Neural crest cell (in vitro differentiated cells): Measurements from ENCODE around the gene STMN1. TPM values are rescaled to one million over a fixed set of nuclear protein-coding genes. Genes with fewer than 3 reads are reported as not detected.

Experiments used
- DNase-seq: peaks from one replicate; pipeline ENCODE4 v3.0.0; 2021; ENCODE audit warnings: low read depth, mixed read lengths, low spot score
- H3K27ac Mint-ChIP-seq: one replicate; pipeline ENCODE4 v1.8.0; 2021; ENCODE audit warnings: mild to moderate bottlenecking, mixed read lengths; ENCODE audit not compliant: unreplicated experiment
- H3K27me3 Mint-ChIP-seq: 2 replicates; pipeline ENCODE4 v1.8.0; 2021; ENCODE audit warnings: low read depth, mild to moderate bottlenecking, mixed read lengths
- H3K36me3 Mint-ChIP-seq: 2 replicates; pipeline ENCODE4 v1.8.0; 2021; ENCODE audit warnings: low read depth, mild to moderate bottlenecking, mixed read lengths
- H3K4me1 Mint-ChIP-seq: 2 replicates; pipeline ENCODE4 v1.8.0; 2021; ENCODE audit warnings: mixed read lengths
- H3K4me3 Mint-ChIP-seq: one replicate; pipeline ENCODE4 v1.8.0; 2021; ENCODE audit warnings: mild to moderate bottlenecking, mixed read lengths
- H3K9me3 Mint-ChIP-seq: 2 replicates; pipeline ENCODE4 v1.8.0; 2021; ENCODE audit warnings: mixed read lengths
- CTCF ChIP-seq: fragments of 200-600 bp; sonication (generic); conservative IDR thresholded peaks from 2 replicates; pipeline ENCODE4 v1.5.0; 2021; ENCODE audit warnings: antibody characterized with exemption, mild to moderate bottlenecking
- total RNA-seq: library from RNA; stranded (reverse); gene quantifications from 2 replicates; pipeline ENCODE4 v1.2.1, GENCODE V29; 2021

The STMN1 gene
- total RNA-seq, 1 donor from 2014 or later = 934 TPM

DNA sequence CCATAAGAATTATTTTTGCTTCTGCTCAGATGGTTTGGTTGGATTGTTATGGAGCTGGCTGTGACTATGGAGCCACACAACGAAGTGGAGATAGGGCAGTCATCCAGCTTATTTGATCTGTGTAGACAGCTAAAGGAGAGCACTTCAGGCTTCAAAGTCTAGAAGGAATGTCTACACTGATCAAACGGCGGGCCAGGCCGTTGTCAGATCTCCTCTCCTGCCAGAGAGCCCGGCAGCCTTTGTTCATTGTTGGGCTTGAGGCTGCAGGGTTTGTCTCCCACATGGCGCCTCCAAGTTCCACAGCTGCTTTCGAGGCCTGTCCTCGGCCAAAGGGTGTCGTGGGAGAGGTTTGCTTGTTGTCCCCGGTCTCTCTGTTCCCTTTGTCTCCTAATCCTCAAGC lies 2.8 kb upstream of the STMN1 start:
- Mint-ChIP-seq H3K4me3 (peak overlapping the region; percentile 29), H3K27me3 (peaks cover 5% of the 10 kb centered on the region), H3K9me3 (peaks cover 5% of the 10 kb centered on the region), H3K4me1 (peaks cover 38% of the 10 kb centered on the region), H3K27ac (no peak overlapping the region), H3K36me3 (peaks cover 10% of the 10 kb centered on the region)
- no peak for TF ChIP-seq CTCF
- no peak for DNase-seq

DNA sequence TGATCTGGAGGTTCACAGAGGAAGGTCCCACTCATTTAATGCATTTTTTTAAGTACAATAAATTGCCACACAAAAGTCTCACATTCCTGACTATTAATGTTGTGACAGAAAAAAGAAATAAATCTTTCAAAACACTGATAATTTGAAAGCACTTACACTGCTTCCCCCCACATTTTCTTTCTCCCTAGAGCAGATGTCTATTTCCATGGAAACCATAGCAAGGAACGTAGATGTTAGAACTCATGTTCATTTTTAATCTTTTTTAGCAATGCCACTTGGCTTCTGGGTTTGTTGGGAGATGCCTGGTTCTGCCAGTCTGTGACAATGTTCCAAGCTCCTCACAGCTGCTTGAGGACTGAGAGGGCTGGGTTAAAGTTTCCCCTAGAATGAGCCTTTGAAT lies 1.9 kb upstream of the STMN1 start:
- Mint-ChIP-seq H3K36me3 (peaks cover 10% of the 10 kb centered on the region), H3K27me3 (peaks cover 5% of the 10 kb centered on the region), H3K9me3 (peaks cover 5% of the 10 kb centered on the region), H3K4me1 (peaks cover 46% of the 10 kb centered on the region), H3K4me3 (peak overlapping the region; percentile 92), H3K27ac (no peak overlapping the region)
- TF ChIP-seq CTCF = no peak
- no peak for DNase-seq

- Mint-ChIP-seq H3K4me1 (peaks cover 51% of the 10 kb centered on the region), H3K27ac (peak overlapping the region; percentile 97), H3K9me3 (peaks cover 5% of the 10 kb centered on the region), H3K27me3 (peaks cover 5% of the 10 kb centered on the region), H3K4me3 (peak overlapping the region; percentile 92), H3K36me3 (peaks cover 11% of the 10 kb centered on the region)
- no peak for DNase-seq
- TF ChIP-seq CTCF = no peak
Measured at GRCh38 chr1:25907601-25908000, 1.4 kb upstream of the STMN1 start.

GRCh38 chr1:25906644-25907300 lies 553 bp upstream of the STMN1 start:
- peak; percentile 36 for DNase-seq
- Mint-ChIP-seq H3K9me3 (peaks cover 5% of the 10 kb centered on the region), H3K4me3 (peak overlapping the region; percentile 92), H3K4me1 (peaks cover 54% of the 10 kb centered on the region), H3K36me3 (peaks cover 13% of the 10 kb centered on the region), H3K27ac (peak overlapping the region; percentile 97), H3K27me3 (peaks cover 5% of the 10 kb centered on the region)
- TF ChIP-seq CTCF = no peak

GRCh38 chr1:25904943-25905679 lies 1.1 kb downstream of the STMN1 start:
- Mint-ChIP-seq H3K36me3 (peaks cover 28% of the 10 kb centered on the region), H3K4me1 (peaks cover 69% of the 10 kb centered on the region)
- TF ChIP-seq CTCF = peak; percentile 25

More at GRCh38 chr1:25904943-25905679, 1.1 kb downstream of the STMN1 start:
- peaks cover 5% of the 10 kb centered on the region for H3K27me3 Mint-ChIP-seq
- peak overlapping the region; percentile 99 for H3K4me3 Mint-ChIP-seq
- H3K9me3 Mint-ChIP-seq = no peaks in the 10 kb centered on the region
- H3K27ac Mint-ChIP-seq = peak overlapping the region; percentile 98
- DNase-seq = peak; percentile 96
